ENCODE measurements around the gene KAZN.

Gene KAZN

DNA sequence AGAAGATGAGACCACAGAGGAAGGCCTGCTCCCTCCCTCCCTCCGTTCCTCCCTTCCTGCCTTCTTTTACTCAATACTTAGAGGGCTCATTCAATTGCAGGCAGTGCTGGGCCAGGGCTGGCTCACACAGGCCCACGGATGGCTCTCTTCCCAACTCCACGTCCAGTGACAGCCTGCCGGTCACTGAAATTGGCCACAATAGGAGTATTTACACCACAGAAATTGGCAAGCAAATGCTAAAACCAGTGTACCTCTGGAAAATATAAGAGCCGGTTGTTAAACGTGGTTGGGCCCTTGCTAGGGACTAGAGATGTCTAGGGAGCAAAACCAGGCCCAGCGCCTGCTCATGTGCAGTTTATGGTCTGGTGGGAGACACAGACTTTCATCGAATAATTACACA is 482.6 kb downstream of the KAZN start:
- no peak for DNase-seq (ENCODE audit: low read depth, low spot score)
- no peak overlapping the region for H3K4me3 ChIP-seq (ENCODE audit: low read length)

DNA sequence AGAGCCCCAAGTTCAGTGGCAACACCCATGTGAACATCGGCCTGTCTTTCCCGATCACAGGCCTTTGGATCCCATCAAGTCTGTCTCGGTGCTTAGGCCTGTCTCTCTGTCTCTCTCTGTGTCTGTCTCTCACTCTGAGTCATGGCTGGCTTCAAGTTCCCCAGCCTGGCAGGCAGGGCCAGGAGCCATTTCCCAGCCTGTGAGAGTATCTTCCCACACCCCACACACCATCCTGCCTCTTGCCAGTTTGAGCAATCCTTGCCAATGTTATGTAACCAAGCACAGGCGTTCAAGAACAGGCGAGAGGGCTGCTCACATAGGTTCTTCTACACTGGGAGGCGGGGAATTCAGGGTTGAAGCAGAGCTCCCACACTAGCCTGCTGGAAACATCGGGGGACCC is 485.1 kb downstream of the KAZN start:
- H3K4me3 ChIP-seq (ENCODE audit: low read length), result no peak overlapping the region
- DNase-seq (ENCODE audit: low read depth, low spot score), result no peak

DNA sequence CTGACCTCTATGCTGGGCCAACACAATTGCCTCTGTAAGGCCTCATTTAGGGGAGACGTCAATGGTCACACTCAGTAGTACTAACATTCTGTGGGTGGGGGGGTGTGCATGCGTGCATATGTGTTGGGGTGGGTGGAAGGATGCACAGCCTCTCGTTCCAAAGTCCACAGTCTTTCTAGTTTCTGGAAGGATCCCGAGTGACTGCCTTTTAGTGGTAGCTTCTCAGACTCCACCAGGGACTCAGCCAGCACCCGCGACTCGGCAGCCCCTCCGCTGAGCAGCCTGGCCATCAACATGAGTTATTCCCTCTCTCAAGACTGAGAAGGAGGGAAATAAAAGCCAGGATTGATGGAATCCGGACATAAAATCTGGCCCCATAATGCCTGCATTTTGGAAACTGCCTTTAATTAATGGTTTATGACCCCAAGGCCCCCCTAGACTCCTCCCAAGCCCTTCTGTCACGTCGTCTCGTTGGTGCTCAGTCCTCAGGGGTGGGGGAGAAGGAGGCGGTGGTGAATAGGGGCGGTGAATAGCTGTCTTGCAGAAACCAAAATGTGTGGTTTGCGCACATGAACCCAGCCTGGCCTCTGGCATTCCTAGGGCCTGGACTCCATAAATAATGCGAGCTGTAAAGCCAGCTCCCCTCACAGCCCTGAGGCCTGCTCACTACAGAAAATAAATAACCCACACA is 489.9 kb downstream of the KAZN start:
- no peak overlapping the region for H3K4me3 ChIP-seq (ENCODE audit: low read length)
- DNase-seq (ENCODE audit: low read depth, low spot score), result no peak

DNA sequence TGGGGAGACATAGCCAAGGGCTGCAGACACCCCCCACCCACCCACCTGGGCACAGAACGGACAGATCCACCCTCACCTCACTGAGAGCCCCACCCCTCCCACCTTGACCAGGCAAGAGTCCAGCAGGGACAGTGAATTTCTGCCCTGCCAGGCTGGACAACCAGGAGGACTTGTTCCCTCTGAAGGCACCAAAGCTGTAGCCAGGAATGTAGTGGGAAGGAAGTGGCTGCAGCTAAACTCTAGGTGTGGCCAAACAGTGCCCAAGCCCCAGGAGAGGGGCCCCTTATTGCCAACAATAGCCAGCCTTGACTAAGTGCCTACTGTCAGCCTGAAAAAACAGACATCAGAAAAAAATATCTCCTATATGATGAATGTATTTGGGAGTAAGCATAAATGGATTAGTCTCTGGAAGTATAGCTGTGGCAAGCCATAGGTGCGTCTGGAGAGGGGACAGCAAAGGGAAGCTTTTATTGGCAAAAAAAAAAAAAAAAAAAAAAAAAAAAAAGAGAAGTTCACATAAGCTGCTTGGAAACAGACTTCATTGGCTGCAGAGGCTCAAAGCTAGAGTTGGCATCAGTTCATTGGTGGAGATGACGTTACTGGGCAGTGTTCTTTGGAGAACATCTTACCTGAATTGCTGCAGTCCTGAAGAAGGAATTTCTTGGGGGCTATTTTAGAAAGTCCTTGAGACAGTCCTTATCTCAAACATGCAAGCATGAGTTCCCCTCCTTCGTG is 490.9 kb downstream of the KAZN start:
- no peak overlapping the region for H3K4me3 ChIP-seq (ENCODE audit: low read length)
- DNase-seq (ENCODE audit: low read depth, low spot score), result no peak

DNA sequence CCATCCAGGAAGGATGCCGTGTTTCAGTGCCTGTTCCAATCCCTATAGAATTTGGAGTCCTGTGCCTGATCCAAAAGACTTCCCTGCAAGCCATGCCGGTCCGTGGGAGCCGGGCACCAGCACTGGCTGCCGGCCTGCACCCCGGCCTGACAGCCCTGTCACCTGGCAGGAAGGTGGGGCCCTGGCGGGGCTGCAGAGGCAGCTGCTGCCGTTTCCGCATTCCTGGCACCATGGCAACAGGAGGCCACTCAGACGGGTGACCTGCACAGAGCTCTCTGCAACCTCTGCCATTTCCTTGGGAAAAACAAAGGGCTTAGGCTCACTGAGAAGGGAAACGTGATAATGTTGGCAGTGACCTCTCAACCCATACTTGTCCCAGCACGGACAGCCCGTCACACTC is 491.9 kb downstream of the KAZN start:
- DNase-seq (ENCODE audit: low read depth, low spot score), result no peak
- H3K4me3 ChIP-seq (ENCODE audit: low read length), result no peak overlapping the region

DNA sequence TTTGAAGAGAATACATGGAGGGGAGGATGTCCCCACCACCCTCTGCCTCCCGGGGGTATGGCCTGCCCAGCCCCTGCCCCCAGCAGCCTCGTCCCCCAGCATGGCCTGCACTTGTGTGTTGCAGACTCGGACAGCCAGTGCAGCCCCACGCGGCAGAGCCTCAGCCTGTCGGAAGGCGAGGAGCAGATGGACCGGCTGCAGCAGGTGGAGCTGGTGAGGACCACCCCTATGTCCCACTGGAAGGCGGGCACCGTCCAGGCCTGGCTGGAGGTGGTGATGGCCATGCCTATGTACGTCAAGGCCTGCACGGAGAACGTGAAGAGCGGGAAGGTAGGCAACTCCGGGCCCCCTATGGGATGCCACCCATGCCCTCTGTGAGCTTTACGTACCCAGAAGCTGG is 495.6 kb downstream of the KAZN start:
- no peak overlapping the region for H3K4me3 ChIP-seq (ENCODE audit: low read length)
- no peak for DNase-seq (ENCODE audit: low read depth, low spot score)

DNA sequence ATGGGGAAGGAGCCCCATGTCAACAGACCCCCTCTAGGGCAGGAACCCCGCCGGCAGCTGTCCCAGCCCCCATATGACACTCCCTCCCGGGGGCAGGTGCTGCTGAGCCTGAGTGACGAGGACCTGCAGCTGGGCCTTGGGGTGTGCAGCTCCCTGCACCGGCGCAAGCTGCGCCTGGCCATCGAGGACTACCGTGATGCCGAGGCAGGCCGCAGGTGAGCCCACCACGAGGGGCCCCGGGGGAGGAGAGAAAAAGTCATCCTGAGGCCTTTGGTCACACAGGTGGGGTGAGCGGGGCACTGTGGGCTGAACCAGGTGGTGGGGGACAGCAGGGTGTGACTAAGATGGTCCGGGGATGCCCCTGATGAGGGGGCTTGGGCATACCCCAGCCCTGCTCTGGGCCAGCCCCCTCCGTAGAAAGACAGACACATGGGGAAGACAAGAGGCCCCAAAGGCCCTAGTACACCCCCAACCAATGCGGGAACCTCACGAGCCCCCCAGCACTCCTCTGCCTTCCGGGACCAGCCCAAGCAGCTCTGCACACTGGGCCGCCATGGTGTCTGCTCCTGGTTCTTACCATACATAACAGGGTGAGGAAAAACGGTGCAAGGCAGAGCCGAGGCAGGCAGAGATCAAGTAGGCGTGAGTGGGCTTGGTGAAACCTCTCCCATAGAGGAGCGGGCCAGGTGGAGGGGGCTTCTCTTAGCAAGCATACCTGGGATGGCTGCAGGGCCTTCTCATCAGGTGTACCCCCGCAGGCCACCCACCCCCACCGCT is 496.4 kb downstream of the KAZN start:
- H3K4me3 ChIP-seq (ENCODE audit: low read length), result no peak overlapping the region
- no peak for DNase-seq (ENCODE audit: low read depth, low spot score)

DNA sequence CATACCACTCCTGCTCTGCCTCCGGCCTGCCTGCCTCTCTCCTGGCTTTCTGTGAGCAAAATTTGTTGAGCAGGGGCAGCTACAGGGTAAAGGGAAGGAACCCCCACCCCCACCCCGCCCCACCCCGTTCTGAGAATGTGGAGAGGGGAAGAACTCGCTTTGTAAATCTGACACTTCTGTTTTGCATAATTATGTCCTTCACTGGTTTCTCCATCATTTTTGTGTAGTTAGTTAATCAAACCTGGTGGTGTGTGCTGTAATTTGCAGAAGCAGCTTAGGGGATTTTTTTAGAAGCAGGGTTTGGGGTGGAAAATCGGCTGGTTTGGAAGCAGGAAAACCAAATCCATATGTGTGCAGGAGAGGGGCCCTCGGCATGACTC is 497.0 kb downstream of the KAZN start:
- no peak for DNase-seq (ENCODE audit: low read depth, low spot score)
- no peak overlapping the region for H3K4me3 ChIP-seq (ENCODE audit: low read length)

DNA sequence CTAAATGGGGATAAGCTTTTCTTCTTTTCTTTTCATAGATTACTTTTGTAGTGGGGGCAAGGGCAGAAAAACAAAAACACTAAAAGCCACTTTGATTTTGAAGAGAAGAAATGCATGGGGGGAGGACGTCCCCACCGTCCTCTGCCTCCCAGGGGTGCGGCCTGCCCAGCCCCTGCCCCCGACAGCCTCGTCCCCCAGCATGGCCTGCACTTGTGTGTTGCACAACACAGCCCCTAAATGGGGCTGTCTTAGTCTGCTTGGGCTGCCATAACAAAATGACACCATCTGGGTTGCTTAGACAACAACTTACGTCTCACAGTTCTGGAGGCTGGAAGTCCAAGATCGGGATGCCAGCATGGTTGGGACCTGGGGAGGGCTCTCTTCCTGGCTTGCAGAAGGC is 497.8 kb downstream of the KAZN start:
- no peak for DNase-seq (ENCODE audit: low read depth, low spot score)
- no peak overlapping the region for H3K4me3 ChIP-seq (ENCODE audit: low read length)

DNA sequence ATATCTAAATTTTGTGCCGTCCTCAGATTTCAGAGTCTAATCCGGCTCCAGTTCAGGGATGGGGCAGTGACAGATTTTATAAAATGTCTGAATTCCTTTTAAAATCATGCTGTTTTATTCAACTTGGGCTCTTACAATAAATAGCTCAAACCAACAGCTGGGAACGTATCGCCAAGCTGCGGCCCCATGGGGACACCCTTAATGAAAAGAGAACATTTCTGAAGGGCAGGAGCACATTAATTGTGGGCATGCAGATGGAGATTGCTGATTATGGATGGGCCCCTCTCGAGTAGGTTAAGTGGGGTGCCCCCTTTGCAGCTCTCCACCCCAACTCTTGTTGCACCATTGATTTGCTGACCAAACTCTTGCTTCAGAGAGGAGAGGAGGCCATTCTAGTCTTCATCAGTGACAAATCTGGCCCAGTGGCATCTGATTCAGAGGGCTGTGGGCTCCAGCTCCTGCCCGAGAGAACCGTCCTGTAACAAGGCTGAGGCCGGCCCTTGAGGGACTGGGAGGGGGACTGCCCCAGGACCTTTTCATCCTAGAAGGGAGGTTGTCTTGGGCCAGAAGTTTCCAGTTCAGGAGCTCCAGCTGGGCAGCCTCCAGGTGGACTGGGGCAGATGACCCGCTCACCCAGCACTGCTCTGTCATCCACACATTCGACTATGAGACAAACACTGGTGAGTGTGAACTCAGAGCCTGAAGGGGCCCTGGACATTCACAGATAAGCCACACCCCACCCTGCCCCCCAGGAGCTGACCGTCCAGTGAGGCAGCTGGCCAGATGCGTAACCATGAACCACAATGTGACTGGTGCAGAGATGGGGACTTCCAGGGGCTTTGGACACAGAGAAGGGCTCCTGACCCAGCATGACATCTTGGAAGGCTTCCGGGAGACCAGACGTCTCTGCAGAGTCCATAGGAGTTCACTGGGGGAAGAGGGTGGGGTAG is 500.0 kb downstream of the KAZN start:
- no peak overlapping the region for H3K4me3 ChIP-seq (ENCODE audit: low read length)
- no peak for DNase-seq (ENCODE audit: low read depth, low spot score)

DNA sequence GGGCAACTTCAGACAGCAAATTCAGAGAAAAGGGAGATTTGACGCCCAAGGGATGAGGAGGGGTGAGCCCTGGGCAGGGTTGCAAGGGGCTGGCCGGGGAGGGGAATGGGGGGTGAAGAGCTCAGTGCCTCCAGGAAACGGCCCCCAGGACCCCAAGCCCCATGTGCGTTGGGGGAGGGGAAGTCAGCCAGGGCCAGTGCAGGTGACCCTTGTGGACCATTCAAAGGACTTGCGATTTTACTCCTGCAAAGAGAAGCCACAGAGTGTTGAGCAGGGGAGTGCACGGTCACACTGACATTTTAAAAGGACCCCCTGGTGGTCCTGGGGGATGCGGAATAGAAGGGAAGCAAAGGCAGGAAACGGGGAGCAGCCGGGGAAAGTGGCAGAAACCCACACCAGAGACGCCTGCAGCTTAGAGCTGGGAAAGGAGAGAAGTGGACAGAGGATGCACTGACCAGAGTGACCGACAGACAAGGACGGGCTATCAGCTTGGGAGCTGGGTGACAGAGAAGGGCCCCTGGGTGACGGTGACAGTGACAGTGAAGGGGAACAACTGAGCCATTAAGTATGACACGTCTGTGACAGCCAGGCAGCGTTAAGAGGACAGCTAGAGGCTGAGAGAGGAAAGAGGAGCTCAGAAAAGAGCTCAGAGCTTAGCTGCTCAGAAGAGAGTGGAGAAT is 501.1 kb downstream of the KAZN start:
- H3K4me3 ChIP-seq (ENCODE audit: low read length), result no peak overlapping the region
- no peak for DNase-seq (ENCODE audit: low read depth, low spot score)

DNA sequence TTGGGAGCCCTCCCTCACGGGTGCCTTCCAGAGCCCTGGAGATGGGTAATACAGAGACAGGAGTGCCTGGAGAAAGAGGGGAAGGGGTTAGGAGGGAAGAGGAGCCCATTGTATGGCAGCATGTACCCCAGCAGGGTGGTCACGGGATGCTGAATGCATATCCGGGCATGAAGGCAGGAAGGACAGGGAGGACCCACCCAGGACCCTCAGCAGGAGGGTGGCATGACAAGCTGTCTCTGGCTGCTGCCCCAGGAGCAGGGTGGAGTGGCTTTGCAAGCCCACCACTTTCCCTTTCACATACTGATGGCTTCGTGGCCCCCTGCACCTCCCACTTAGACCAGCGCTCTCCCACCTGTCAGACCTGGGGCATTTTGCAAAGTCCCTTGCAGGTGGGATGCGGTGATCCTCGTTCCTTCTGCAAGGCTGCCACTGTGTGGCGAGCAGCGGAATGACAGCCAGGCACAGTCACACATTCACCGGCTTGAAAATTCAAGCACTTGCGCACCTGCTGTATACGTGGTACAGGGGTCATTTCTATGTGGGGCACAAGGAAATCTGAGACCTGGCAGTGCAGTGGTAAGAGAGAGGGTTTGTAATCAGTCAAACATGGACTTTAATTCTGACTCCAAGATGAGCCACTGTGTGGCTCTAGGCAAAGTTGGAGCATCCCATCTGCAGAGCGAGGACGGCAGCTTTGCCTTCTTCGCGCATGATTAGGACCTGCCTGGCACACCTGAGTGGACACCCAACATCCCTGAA is 501.8 kb downstream of the KAZN start:
- no peak overlapping the region; the same call in 1 of the 2 replicates for H3K4me3 ChIP-seq (ENCODE audit: low read length)

DNA sequence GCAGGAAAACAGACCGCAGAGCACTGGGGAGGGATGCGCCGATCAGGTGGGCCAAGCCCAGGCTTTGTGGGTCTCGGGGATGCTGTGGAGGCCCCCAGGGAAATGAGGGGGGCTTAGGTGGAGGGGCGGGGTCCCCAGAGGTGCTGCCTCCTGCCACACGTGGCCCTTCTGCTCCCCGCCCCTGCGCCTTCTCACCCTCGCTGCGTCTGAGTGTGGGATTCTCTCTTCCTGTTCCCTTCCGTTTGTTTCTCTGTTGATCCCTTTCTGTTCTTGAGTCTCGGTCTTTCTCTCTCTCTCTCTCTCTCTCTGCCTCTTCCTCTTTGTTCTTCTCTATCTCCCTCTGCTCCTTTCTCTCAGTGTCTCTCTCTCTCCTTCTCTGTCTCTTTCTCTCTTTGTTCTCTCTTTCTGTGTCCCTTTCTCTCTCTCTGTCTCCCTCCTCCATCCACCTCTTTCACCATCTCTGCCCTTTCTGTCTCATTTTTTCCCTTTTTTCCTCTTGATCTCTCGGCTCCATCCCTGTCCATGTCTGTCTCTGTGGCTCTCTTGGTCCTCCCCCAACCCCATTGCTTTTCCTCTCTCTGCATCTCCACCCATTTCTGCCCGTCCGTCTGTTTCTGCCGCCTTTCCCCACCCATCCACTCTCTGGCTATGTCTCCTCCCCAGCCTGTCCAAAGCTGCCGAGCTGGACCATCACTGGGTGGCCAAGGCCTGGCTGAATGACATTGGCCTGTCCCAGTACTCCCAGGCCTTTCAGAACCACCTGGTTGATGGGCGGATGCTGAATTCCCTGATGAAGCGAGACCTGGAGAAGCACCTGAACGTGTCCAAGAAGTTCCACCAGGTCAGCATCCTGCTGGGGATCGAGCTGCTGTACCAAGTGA is 502.6 kb downstream of the KAZN start:
- no peak overlapping the region; the same call in 1 of the 2 replicates for H3K4me3 ChIP-seq (ENCODE audit: low read length)
- peak; percentile 32 for DNase-seq (ENCODE audit: low read depth, low spot score)

More for the DNA sequence above, 501.8 kb downstream of the KAZN start:
- DNase-seq (ENCODE audit: low read depth, low spot score), result peak; percentile 54

DNA sequence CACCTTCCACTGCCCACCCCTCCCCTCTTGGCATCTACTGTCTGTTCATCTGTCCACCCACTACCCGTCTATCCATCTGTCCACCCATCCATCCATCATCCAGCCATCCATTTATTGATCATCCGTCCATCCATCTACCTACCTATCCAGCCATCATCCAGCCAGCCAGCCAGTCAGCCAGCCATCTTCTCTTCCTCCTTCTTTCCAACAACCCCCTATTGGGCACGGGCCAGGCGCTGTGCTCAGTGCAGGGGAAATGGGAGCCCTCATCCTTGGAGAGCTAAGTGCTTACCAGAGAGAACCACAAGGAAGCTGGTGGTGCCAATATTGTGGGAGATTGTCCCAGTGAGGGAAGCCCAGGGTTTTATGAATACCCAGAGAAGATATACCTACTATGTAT is 503.3 kb downstream of the KAZN start:
- H3K4me3 ChIP-seq (ENCODE audit: low read length), result no peak overlapping the region
- DNase-seq (ENCODE audit: low read depth, low spot score), result no peak

DNA sequence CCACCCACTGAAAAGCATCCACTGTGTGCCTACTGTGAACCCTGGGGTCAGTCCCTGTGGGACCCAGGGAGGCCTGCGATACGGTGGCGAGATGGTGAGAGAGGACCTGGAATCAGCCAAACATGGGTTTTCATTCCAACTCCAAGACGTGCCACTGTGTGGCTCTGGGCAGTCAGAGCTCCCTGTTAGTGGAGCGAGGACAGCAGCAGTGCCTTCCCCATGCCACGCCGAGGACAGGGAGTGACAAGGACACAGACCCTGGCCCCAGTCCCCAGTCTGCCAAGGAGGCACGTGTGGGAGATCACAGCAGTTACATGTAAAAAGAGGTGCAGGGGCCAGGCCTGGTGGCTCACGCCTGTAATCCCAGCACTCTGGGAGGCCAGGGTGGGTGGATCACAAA is 504.2 kb downstream of the KAZN start:
- no peak for DNase-seq (ENCODE audit: low read depth, low spot score)
- no peak overlapping the region for H3K4me3 ChIP-seq (ENCODE audit: low read length)

DNA sequence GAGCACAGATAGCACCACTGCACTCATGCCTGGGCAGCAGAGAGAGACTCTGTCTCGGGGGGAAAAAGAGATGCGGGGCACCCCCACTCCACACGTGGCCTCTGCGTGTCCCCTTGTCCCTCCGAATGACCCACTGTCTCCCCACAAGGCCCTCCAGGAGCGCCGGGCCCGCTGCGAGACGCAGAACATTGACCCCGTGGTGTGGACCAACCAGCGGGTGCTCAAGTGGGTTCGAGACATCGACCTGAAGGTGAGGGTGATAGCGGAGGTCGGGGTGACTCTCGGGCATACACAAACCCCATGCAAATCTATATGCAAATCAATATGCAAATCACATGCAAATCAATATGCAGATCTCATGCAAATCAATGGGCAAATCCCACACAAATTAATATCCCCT is 504.7 kb downstream of the KAZN start:
- no peak for DNase-seq (ENCODE audit: low read depth, low spot score)
- H3K4me3 ChIP-seq (ENCODE audit: low read length), result no peak overlapping the region

DNA sequence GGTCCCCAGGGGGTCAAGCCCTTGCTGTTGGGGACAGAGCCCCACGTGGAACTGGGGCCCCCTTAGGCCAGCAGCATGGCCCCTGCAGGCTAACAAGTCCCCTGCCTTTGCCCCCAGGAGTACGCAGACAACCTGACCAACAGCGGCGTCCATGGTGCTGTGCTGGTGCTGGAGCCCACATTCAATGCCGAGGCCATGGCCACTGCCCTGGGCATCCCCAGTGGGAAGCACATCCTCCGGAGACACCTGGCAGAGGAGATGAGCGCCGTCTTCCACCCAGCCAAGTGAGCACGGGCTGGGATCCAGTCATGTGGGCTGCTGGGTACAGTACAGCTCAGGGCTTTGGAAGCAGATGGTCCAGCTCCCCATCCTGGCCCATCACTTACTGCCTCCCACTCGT is 505.4 kb downstream of the KAZN start:
- DNase-seq (ENCODE audit: low read depth, low spot score), result no peak
- H3K4me3 ChIP-seq (ENCODE audit: low read length), result no peak overlapping the region
